ENCODE results near the gene GARIN1A. TPM values are rescaled to one million over a fixed set of nuclear protein-coding genes. Genes with fewer than 3 reads are reported as not detected.

Gene GARIN1A
- total RNA-seq, 4 donors from 2014 or later, result 0.25 to 1.5 (median 1.3) TPM

GRCh38 chr7:128713794-128714193, 41.7 kb downstream of the GARIN1A start:
- Histone ChIP-seq H3K4me1 (no peaks in the 10 kb centered on the region), H3K9me3 (peaks cover 0 to 6% (median 0%) of the 10 kb centered on the region in 3 donors), H3K36me3 (no peaks in the 10 kb centered on the region), H3K27me3 (no peaks in the 10 kb centered on the region), H3K4me3 (no peak overlapping the region), H3K27ac (no peak overlapping the region)
- TF ChIP-seq POLR2AphosphoS5 (IDR thresholded peaks at IDR 0.05) (no peak), POLR2A (IDR thresholded peaks at IDR 0.05) (no peak), EP300 (IDR thresholded peaks at IDR 0.05) (no peak), CTCF (IDR thresholded peaks at IDR 0.05) (no peak)
- no peak for ATAC-seq
- 78 to 94% methylated on average over 2 of the region's 2 CpGs for WGBS, 2 donors (ENCODE audit: low coverage in 1 of 2)

- no peak for ATAC-seq
- Histone ChIP-seq H3K4me1 (no peaks in the 10 kb centered on the region), H3K27ac (no peak overlapping the region), H3K36me3 (no peaks in the 10 kb centered on the region), H3K9me3 (peaks cover 0 to 6% (median 0%) of the 10 kb centered on the region in 3 donors), H3K27me3 (no peaks in the 10 kb centered on the region), H3K4me3 (no peak overlapping the region)
- WGBS, 2 donors (ENCODE audit: low coverage in 1 of 2), result 60 to 72% methylated on average over 4 to 5 of the region's 8 CpGs
- TF ChIP-seq EP300 (IDR thresholded peaks at IDR 0.05) (no peak), POLR2A (IDR thresholded peaks at IDR 0.05) (no peak), POLR2AphosphoS5 (IDR thresholded peaks at IDR 0.05) (no peak), CTCF (IDR thresholded peaks at IDR 0.05) (no peak)
Measured at GRCh38 chr7:128714701-128715495, 42.8 kb downstream of the GARIN1A start.

- Histone ChIP-seq H3K36me3 (no peaks in the 10 kb centered on the region), H3K9me3 (no peaks in the 10 kb centered on the region), H3K27ac (no peak overlapping the region), H3K4me3 (no peak overlapping the region), H3K27me3 (no peaks in the 10 kb centered on the region), H3K4me1 (no peaks in the 10 kb centered on the region)
- TF ChIP-seq POLR2AphosphoS5 (IDR thresholded peaks at IDR 0.05) (no peak), EP300 (IDR thresholded peaks at IDR 0.05) (no peak), POLR2A (IDR thresholded peaks at IDR 0.05) (no peak)
- 85 to 88% methylated on average over 3 to 6 of the region's 6 CpGs for WGBS, 2 donors (ENCODE audit: low coverage in 1 of 2)
- ATAC-seq, result no peak
Measured at GRCh38 chr7:128718967-128719642, 47.0 kb downstream of the GARIN1A start.

- H3K4me1 ChIP-seq, result no peaks in the 10 kb centered on the region
- no peaks in the 10 kb centered on the region for H3K36me3 ChIP-seq
- H3K27ac ChIP-seq, result no peak overlapping the region
- TF ChIP-seq POLR2AphosphoS5 (IDR thresholded peaks at IDR 0.05) (no peak), EP300 (IDR thresholded peaks at IDR 0.05) (no peak), POLR2A (IDR thresholded peaks at IDR 0.05) (no peak), CTCF (IDR thresholded peaks at IDR 0.05) (no peak)
- H3K9me3 ChIP-seq, result no peaks in the 10 kb centered on the region
- no peak for ATAC-seq
- no peaks in the 10 kb centered on the region for H3K27me3 ChIP-seq
- no peak overlapping the region for H3K4me3 ChIP-seq
Measured at GRCh38 chr7:128721376-128721775, 49.3 kb downstream of the GARIN1A start.

Small RNA genes lying within 50 kb of the gene (small RNA-seq; reads per million reads assigned to genes)
- gene RNA5SP242 (21.7 to 51.0 (median 40.2) reads per million in 4 donors), gene RNA5SP243 (0.09 to 3.3 (median 1.1) reads per million in 4 donors), gene RNU6-177P (0 reads per million in 4 donors)

Other genes with a start within 250 kb of the GARIN1A start
- 10 to 100 TPM in 1 of 4 donors, 1 to 10 TPM in 3; 2.8 to 19.0 (median 6.6) TPM for gene HILPDA, start 216.4 kb upstream of the GARIN1A start, total RNA-seq
- 10 to 100 TPM; 20.4 to 29.8 (median 27.1) TPM for gene METTL2B, start 195.5 kb upstream of the GARIN1A start, total RNA-seq
- 100 to 1,000 TPM; 146 to 274 (median 235) TPM for gene CALU, start 67.1 kb downstream of the GARIN1A start, total RNA-seq
- gene OPN1SW, start 103.5 kb downstream of the GARIN1A start, total RNA-seq, result not detected
- 10 to 100 TPM; 14.5 to 46.9 (median 21.5) TPM for gene CCDC136, start 119.7 kb downstream of the GARIN1A start, total RNA-seq
- gene FLNC, start 158.1 kb downstream of the GARIN1A start, total RNA-seq, result 1,000 to 10,000 TPM in 1 of 4 donors, 100 to 1,000 TPM in 3; 308 to 1,162 (median 401) TPM
- gene ATP6V1F, start 190.6 kb downstream of the GARIN1A start, total RNA-seq, result 100 to 1,000 TPM in 1 of 4 donors, 10 to 100 TPM in 3; 67.7 to 101 (median 84.5) TPM
- under 1 TPM in 2 of 4 donors, not detected in 2; 0.31 to 0.67 TPM for gene KCP, start 238.4 kb downstream of the GARIN1A start, total RNA-seq